Left ventricle myocardium inferior (tissue), 1 donor: ENCODE data around the gene SLC2A8. TPM values are rescaled to one million over a fixed set of nuclear protein-coding genes. Genes with fewer than 3 reads are reported as not detected.

Experiments
- DNase-seq: peaks from one replicate; pipeline ENCODE4 v3.0.0-alpha.2; 2020
- H3K27ac ChIP-seq: fragments of 200-600 bp; replicated peaks from 2 replicates; pipeline ENCODE4 v1.8.0; 2021
- H3K27me3 ChIP-seq: fragments of 200-600 bp; 2 replicates; pipeline ENCODE4 v1.8.0; 2021; ENCODE audit warnings: low read depth
- H3K36me3 ChIP-seq: fragments of 200-600 bp; 2 replicates; pipeline ENCODE4 v1.8.0; 2021
- H3K4me1 ChIP-seq: fragments of 200-600 bp; 2 replicates; pipeline ENCODE4 v1.8.0; 2021
- H3K4me3 ChIP-seq: fragments of 200-600 bp; 2 replicates; pipeline ENCODE4 v1.8.0; 2021; ENCODE audit warnings: mild to moderate bottlenecking, moderate library complexity
- H3K9me3 ChIP-seq: fragments of 200-600 bp; replicated peaks from 2 replicates; pipeline ENCODE4 v1.8.0; 2021
- intact Hi-C: fragments of 100-400 bp; cut with micrococcal nuclease; formaldehyde crosslinking; loops from one replicate; pipeline ENCODE4 v1.11.0; 2022
- total RNA-seq: library from RNA; stranded (reverse); fragmentation: NEBNext Ultra II Directional; extraction: Animal tissue kit (Norgen Biotek cat#: 25700); gene quantifications from one replicate; pipeline ENCODE4 v1.2.1, GENCODE V29; 2021
- TF ChIP-seq, protein P1 (sequence below): fragments of 200-600 bp; IDR thresholded peaks from 2 replicates; pipeline ENCODE4 v1.8.0; 2021; ENCODE audit warnings: antibody characterized with exemption, mild to moderate bottlenecking, borderline replicate concordance
- donor health status: DM: no; HTN: yes; CAD: no; lungs with severe emphysema.

SLC2A8 gene
- total RNA-seq, 1 donor from 2014 or later = 16.1 TPM

DNA sequence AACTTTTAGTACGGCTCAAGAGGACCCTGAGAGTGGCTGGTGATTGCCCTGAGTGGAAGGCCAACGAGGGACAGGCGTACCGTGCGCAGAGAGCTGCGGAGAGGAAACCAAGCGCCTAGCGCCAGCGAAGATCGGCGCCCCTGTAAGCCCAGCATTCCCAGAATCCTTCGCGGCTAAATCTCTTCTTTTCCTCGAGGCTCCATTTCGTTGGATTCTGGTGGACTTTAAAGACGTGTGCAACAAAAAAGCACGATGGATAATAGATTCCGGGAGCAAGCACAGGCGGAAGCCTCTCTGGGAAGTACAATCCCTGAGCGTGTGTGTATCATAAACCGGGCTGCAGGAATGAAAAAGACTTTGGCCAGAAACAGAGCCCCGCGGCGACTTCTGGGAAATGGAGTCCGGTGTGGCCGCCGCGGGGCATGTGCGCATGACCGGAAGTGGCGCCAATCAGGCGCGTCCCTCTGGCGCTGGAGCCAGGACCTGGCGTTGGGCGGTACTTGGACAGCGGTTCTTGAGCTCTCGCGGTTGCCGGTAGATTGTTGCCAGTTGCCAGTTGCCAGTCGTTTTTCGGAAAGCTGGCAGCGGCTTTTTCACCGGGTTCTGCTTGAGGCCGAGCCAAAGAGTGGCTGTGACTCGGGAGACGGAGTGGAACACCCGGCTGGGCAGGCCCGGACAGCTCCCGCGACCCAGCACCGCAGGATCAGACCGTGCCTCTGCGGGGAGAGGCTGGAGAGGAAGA, 27.1 kb downstream of the SLC2A8 start, which contains the start of gene ZNF79:
TSS of gene ZNF79 (plus strand) at position 449 of the 742 bp plus-strand sequence. CDS start 406 bp downstream, outside the sequence.
- DNase-seq = peak; percentile 95
- Histone ChIP-seq H3K4me3 (peak within 1 kb of the TSS; percentile 91), H3K4me1 (peaks cover 58% of the 10 kb centered on the region), H3K9me3 (no peaks in the 10 kb centered on the region), H3K36me3 (peaks cover 13% of the 10 kb centered on the region), H3K27ac (peak within 1 kb of the TSS; percentile 94), H3K27me3 (no peaks in the 10 kb centered on the region)
- TF ChIP-seq, protein P1, sequence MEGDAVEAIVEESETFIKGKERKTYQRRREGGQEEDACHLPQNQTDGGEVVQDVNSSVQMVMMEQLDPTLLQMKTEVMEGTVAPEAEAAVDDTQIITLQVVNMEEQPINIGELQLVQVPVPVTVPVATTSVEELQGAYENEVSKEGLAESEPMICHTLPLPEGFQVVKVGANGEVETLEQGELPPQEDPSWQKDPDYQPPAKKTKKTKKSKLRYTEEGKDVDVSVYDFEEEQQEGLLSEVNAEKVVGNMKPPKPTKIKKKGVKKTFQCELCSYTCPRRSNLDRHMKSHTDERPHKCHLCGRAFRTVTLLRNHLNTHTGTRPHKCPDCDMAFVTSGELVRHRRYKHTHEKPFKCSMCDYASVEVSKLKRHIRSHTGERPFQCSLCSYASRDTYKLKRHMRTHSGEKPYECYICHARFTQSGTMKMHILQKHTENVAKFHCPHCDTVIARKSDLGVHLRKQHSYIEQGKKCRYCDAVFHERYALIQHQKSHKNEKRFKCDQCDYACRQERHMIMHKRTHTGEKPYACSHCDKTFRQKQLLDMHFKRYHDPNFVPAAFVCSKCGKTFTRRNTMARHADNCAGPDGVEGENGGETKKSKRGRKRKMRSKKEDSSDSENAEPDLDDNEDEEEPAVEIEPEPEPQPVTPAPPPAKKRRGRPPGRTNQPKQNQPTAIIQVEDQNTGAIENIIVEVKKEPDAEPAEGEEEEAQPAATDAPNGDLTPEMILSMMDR = peak; percentile 20
- intact Hi-C loops = no loop called here

DNA sequence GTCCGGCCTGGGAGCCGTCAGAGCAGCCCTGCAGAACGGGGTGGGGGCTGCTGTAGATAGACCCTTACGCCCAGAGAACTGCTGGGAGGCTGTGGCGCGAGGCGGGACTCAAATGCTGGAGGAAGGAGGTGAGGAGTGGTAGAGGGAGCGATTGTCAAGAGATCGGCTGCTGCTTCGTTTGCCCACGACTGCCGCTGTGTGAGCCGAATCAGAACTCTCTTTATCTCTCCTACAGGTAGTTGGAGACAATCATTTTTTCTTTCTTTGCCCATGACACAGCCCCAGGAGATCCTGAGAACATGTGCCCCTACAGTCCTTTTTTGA, 27.7 kb downstream of the SLC2A8 start:
- H3K4me1 ChIP-seq = peaks cover 58% of the 10 kb centered on the region
- H3K27me3 ChIP-seq = no peaks in the 10 kb centered on the region
- TF ChIP-seq, protein P1 = no peak
- DNase-seq = no peak
- no peaks in the 10 kb centered on the region for H3K9me3 ChIP-seq
- peak overlapping the region; percentile 91 for H3K4me3 ChIP-seq
- H3K27ac ChIP-seq = peak overlapping the region; percentile 94
- H3K36me3 ChIP-seq = peaks cover 18% of the 10 kb centered on the region
- intact Hi-C loops = no loop called here

DNA sequence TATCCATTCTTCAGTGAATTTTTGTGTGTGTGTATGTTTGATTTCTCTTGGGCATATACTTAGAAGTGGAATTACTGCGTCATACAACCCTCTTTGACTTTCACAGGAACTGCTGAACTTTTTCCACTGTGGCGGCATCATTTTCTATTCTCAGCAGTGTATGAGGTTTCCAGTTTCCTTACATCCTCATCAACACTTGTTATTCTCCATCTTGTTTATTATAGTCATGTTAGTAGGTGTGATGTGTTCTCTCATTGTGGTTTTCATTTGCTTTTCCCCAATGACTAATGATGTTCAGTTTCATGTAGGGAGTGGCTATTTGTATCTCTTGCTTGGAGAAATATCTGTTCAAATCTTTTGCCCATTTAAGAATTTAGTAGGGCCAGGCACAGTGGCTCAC, 29.8 kb downstream of the SLC2A8 start:
- Histone ChIP-seq H3K36me3 (peaks cover 31% of the 10 kb centered on the region), H3K4me1 (peaks cover 55% of the 10 kb centered on the region)
- no peak for DNase-seq

DNA sequence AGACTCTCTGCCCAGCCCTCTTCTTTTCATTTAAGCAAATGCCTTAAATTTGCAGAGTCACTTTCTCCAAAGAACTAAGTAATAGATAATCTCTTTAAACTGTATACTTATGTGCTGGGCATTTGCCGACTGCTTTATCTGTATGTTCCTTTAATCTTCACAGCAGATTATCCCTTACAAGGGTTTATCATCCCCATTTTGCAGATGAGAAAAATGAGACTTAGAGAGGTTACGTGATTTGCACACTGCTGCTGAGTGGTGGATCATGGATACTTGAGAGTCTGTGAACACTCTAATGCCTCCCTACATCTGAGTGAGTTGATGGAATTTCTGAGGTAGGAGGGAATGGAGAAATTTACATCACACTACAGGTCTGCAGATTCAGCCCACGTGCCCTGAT, 31.4 kb downstream of the SLC2A8 start:
- TF ChIP-seq, protein P1 = no peak
- Histone ChIP-seq H3K4me3 (no peak overlapping the region), H3K36me3 (peaks cover 38% of the 10 kb centered on the region), H3K9me3 (no peaks in the 10 kb centered on the region), H3K27me3 (no peaks in the 10 kb centered on the region), H3K27ac (no peak overlapping the region), H3K4me1 (peaks cover 39% of the 10 kb centered on the region)
- DNase-seq = no peak
- intact Hi-C loops = no loop called here

More for the DNA sequence above, 29.8 kb downstream of the SLC2A8 start:
- Histone ChIP-seq H3K27me3 (no peaks in the 10 kb centered on the region), H3K4me3 (no peak overlapping the region), H3K9me3 (no peaks in the 10 kb centered on the region), H3K27ac (no peak overlapping the region)
- TF ChIP-seq, protein P1 = no peak
- intact Hi-C loops = no loop called here

DNA sequence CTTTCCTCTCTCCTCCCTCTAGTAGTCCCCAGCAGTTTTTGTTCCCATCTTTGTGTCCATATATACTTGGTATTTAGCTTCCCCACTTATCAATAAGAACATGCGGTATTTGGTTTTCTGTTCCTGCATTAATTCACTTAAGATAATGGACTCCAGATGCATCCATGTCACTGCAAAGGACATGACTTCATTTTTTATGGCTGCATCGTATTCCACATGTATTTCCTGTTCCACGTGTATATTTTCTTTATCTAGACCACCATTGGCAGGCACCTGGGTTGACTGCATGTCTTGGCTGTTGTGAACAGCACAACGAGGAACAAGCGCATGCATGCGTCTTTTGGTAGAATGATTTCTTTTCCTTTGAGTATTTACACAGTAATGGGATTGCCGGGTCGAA, 33.4 kb downstream of the SLC2A8 start:
- H3K36me3 ChIP-seq = peaks cover 59% of the 10 kb centered on the region
- TF ChIP-seq, protein P1 = no peak
- no peaks in the 10 kb centered on the region for H3K27me3 ChIP-seq
- H3K27ac ChIP-seq = no peak overlapping the region
- no peaks in the 10 kb centered on the region for H3K9me3 ChIP-seq
- peaks cover 23% of the 10 kb centered on the region for H3K4me1 ChIP-seq
- DNase-seq = no peak
- intact Hi-C loops = no loop called here
- no peak overlapping the region for H3K4me3 ChIP-seq
